Pancreas (tissue), 10 donors: ENCODE data around the gene ABCA3. TPM values are rescaled to one million over a fixed set of nuclear protein-coding genes. Genes with fewer than 3 reads are reported as not detected.

Experiments used
- ATAC-seq, 4 donors: fragments of 200-7000 bp; cut with Tn5 transposase; one replicate each; pipeline versions ENCODE4 v1.8.0 to v1.9.1; 2020; ENCODE audit warnings: mild to moderate bottlenecking in 4 of 4, moderate library complexity in 4 of 4
- DNase-seq, 6 donors: peaks; one replicate each; pipeline ENCODE4 v3.0.0-alpha.2; 2020
- FAIRE-seq: peaks from 2 replicates; lab custom pipeline; 2012; peaks lifted over from hg19 to GRCh38; lab: Jason Lieb, UNC
- H3K27ac ChIP-seq, 4 donors: fragments of 200-600 bp; sonication (generic); 1 replicate in 3 of 4; 2 replicates in 1 of 4; pipeline versions ENCODE4 v1.5.0 to v1.8.0; 2020
- H3K27me3 ChIP-seq, 4 donors: fragments of 200-600 bp; one replicate each; pipeline ENCODE4 v1.8.0; 2021
- H3K36me3 ChIP-seq, 3 donors: fragments of 200-600 bp; sonication (generic) in 1 of 3; one replicate each; pipeline versions ENCODE4 v1.5.0 to v1.8.0; 2020 to 2021
- H3K4me1 ChIP-seq, 3 donors: fragments of 200-600 bp; one replicate each; pipeline ENCODE4 v1.8.0; 2021
- H3K4me3 ChIP-seq, 4 donors: fragments of 200-600 bp; sonication (generic) in 2 of 4; one replicate each; pipeline versions ENCODE4 v1.5.0 to v1.8.0; 2020 to 2021
- H3K9me3 ChIP-seq, 4 donors: fragments of 200-600 bp; one replicate each; pipeline ENCODE4 v1.8.0; 2021
- CTCF ChIP-seq, 4 donors: fragments of 200-600 bp; sonication (generic) in 3 of 4; IDR thresholded peaks; one replicate each; pipeline versions ENCODE4 v1.5.0 to v1.8.0; 2021; ENCODE audit warnings: antibody characterized with exemption in 4 of 4
- WGBS, 2 donors: extraction: QIAGEN DNeasy Blood & Tissue Kit; methylation state at CpG; one replicate each; pipeline ENCODE4 v1.1.7; 2013; 5-methylcytosine and 5-hydroxymethylcytosine counted together
- intact Hi-C, 3 donors: fragments of 100-400 bp; cut with DNase I; formaldehyde crosslinking; loops; one replicate each; pipeline versions ENCODE4 v1.11.1 to v1.14.2; 2022
- polyA plus RNA-seq, 2 donors: library from polyadenylated mRNA; stranded (reverse); fragments of 200-250 nt; gene quantifications; one replicate each; pipeline ENCODE4 v1.2.3, GENCODE V29; 2013
- total RNA-seq, 6 donors: library from RNA; stranded (reverse); fragmentation: NEBNext Ultra II Directional in 4 of 6; extraction: Animal tissue kit (Norgen Biotek cat#: 25700) in 4 of 6; gene quantifications; one replicate each; pipeline versions ENCODE4 v1.2.1 to v1.2.4, GENCODE V29; 2021 to 2023
- donor health status: healthy with polysubstance abuse.
- donor health status: DM: no; HTN: no; CAD: no; lungs with moderate emphysema.
- donor health status: DM: no; HTN: no; CAD: no.
- donor health status: control.
- donor health status: control.
- donor health status: Bipolar disorder and iron deficiency.
- donor health status: DM: yes; HTN: yes; CAD: no.
- donor health status: DM: no; HTN: no; CAD: no.
- donor health status: DM: no; HTN: no; CAD: no.
- donor health status: DM: yes; HTN: yes; CAD: no.

The ABCA3 gene
- total and polyA plus RNA-seq, 8 donors: 12.7 to 26.5 (median 18.0) TPM

- H3K27me3 ChIP-seq: no peaks in the 10 kb centered on the region
- no peak overlapping the region for H3K27ac ChIP-seq
- WGBS, 2 donors: 91 to 92% methylated on average over 29 to 30 of the region's 30 CpGs
- intact Hi-C loops: loop anchor here in 1 of 3 donors (10.0 kb wide), 1 partner anchor 186 kb away; no protein-coding TSS in a partner anchor
- TF ChIP-seq CTCF (IDR thresholded peaks at IDR 0.05): no peak
- no peaks in the 10 kb centered on the region for H3K4me1 ChIP-seq
- H3K9me3 ChIP-seq: no peaks in the 10 kb centered on the region
- peak in 2 of 4 donors; percentile 44 to 56 for ATAC-seq
- H3K4me3 ChIP-seq: no peak overlapping the region
- FAIRE-seq: no peak
- H3K36me3 ChIP-seq: no peaks in the 10 kb centered on the region
- DNase-seq: no peak
These were observed 32.2 kb downstream of the ABCA3 start for GRCh38 chr16:2308089-2308962.

- Histone ChIP-seq H3K9me3 (no peaks in the 10 kb centered on the region), H3K27me3 (no peaks in the 10 kb centered on the region), H3K4me1 (no peaks in the 10 kb centered on the region), H3K27ac (no peak overlapping the region), H3K36me3 (no peaks in the 10 kb centered on the region), H3K4me3 (no peak overlapping the region)
- 74 to 77% methylated on average over 10 of the region's 10 CpGs for WGBS, 2 donors
- FAIRE-seq (no peak), DNase-seq (no peak), ATAC-seq (no peak)
- TF ChIP-seq CTCF (IDR thresholded peaks at IDR 0.05): no peak
- intact Hi-C loops: loop anchor here in 1 of 3 donors (10.0 kb wide), 1 partner anchor 195 kb away; no protein-coding TSS in a partner anchor
These were observed 40.7 kb downstream of the ABCA3 start for GRCh38 chr16:2299915-2300192.

GRCh38 chr16:2299121-2299914 lies 41.2 kb downstream of the ABCA3 start:
- ATAC-seq (no peak), DNase-seq (no peak), FAIRE-seq (no peak)
- WGBS, 2 donors: 89% methylated on average over 25 to 31 of the region's 31 CpGs
- intact Hi-C loops: no loop called here
- Histone ChIP-seq H3K36me3 (no peaks in the 10 kb centered on the region), H3K9me3 (no peaks in the 10 kb centered on the region), H3K27me3 (no peaks in the 10 kb centered on the region), H3K4me3 (no peak overlapping the region), H3K27ac (no peak overlapping the region), H3K4me1 (no peaks in the 10 kb centered on the region)
- no peak for TF ChIP-seq CTCF (IDR thresholded peaks at IDR 0.05)

GRCh38 chr16:2298621-2299020 lies 41.9 kb downstream of the ABCA3 start:
- Histone ChIP-seq H3K36me3 (no peaks in the 10 kb centered on the region), H3K4me3 (no peak overlapping the region), H3K27ac (no peak overlapping the region), H3K27me3 (no peaks in the 10 kb centered on the region), H3K9me3 (no peaks in the 10 kb centered on the region), H3K4me1 (no peaks in the 10 kb centered on the region)
- FAIRE-seq (no peak), ATAC-seq (no peak), DNase-seq (no peak)
- no peak for TF ChIP-seq CTCF (IDR thresholded peaks at IDR 0.05)
- 90% methylated on average over 9 of the region's 9 CpGs for WGBS, 2 donors
- intact Hi-C loops: no loop called here
